ENCODE data around the gene RNF220. TPM values are rescaled to one million over a fixed set of nuclear protein-coding genes. Genes with fewer than 3 reads are reported as not detected.

The RNF220 gene
- total RNA-seq, 1 experiment from 2014 or later, result 128 TPM

DNA sequence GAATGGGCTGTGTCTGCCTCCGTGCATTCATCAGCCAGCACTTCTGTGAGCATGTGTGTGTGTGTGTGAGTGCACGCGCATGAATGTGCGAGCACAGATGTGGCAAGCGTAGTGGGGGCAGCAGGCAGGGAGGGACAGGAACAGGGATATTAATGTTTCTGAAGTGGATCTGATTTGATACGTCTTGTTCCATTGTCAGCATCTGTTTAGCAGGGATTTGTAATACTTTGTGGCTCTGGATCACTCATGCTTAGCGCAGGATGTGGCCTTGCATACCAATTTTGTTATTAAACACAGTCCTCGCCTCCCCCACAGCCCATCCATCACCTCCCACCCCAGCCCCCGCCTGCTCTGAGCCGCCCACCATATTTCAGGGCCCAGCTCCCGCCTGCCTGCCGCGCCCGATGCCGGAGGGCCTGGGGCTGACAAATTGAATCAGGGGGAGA, 216.8 kb downstream of the RNF220 start:
- DNase-seq (ENCODE audit: low spot score) (no peak), ATAC-seq (no peak)
- Mint-ChIP-seq H3K36me3 (no peaks in the 10 kb centered on the region), H3K4me3 (no peak overlapping the region), H3K27ac (no peak overlapping the region), H3K4me1 (peaks cover 23% of the 10 kb centered on the region), H3K27me3 (ENCODE audit: low read depth) (peaks cover 6% of the 10 kb centered on the region), H3K9me3 (no peaks in the 10 kb centered on the region)
- CTCF ChIA-PET, result no interaction called here
- TF ChIP-seq, protein P1, sequence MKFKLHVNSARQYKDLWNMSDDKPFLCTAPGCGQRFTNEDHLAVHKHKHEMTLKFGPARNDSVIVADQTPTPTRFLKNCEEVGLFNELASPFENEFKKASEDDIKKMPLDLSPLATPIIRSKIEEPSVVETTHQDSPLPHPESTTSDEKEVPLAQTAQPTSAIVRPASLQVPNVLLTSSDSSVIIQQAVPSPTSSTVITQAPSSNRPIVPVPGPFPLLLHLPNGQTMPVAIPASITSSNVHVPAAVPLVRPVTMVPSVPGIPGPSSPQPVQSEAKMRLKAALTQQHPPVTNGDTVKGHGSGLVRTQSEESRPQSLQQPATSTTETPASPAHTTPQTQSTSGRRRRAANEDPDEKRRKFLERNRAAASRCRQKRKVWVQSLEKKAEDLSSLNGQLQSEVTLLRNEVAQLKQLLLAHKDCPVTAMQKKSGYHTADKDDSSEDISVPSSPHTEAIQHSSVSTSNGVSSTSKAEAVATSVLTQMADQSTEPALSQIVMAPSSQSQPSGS (CRISPR knock-in tag; IDR thresholded peaks at IDR 0.05; ENCODE audit: borderline replicate concordance, low read depth), result no peak
- TF ChIP-seq, protein P2, sequence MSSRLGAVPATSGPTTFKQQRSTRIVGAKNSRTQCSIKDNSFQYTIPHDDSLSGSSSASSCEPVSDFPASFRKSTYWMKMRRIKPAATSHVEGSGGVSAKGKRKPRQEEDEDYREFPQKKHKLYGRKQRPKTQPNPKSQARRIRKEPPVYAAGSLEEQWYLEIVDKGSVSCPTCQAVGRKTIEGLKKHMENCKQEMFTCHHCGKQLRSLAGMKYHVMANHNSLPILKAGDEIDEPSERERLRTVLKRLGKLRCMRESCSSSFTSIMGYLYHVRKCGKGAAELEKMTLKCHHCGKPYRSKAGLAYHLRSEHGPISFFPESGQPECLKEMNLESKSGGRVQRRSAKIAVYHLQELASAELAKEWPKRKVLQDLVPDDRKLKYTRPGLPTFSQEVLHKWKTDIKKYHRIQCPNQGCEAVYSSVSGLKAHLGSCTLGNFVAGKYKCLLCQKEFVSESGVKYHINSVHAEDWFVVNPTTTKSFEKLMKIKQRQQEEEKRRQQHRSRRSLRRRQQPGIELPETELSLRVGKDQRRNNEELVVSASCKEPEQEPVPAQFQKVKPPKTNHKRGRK (CRISPR knock-in tag; IDR thresholded peaks at IDR 0.05; ENCODE audit: borderline replicate concordance), result no peak
- no peak for TF ChIP-seq CREB1 (CRISPR knock-in tag; IDR thresholded peaks at IDR 0.05)
- TF ChIP-seq, protein P3, sequence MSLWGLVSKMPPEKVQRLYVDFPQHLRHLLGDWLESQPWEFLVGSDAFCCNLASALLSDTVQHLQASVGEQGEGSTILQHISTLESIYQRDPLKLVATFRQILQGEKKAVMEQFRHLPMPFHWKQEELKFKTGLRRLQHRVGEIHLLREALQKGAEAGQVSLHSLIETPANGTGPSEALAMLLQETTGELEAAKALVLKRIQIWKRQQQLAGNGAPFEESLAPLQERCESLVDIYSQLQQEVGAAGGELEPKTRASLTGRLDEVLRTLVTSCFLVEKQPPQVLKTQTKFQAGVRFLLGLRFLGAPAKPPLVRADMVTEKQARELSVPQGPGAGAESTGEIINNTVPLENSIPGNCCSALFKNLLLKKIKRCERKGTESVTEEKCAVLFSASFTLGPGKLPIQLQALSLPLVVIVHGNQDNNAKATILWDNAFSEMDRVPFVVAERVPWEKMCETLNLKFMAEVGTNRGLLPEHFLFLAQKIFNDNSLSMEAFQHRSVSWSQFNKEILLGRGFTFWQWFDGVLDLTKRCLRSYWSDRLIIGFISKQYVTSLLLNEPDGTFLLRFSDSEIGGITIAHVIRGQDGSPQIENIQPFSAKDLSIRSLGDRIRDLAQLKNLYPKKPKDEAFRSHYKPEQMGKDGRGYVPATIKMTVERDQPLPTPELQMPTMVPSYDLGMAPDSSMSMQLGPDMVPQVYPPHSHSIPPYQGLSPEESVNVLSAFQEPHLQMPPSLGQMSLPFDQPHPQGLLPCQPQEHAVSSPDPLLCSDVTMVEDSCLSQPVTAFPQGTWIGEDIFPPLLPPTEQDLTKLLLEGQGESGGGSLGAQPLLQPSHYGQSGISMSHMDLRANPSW (CRISPR knock-in tag; conservative IDR thresholded peaks at IDR 0.05; ENCODE audit: low read depth), result no peak
- no peak for TF ChIP-seq CBFB (CRISPR knock-in tag; IDR thresholded peaks at IDR 0.05; ENCODE audit: low read depth)
- no peak for TF ChIP-seq FOXK1 (CRISPR knock-in tag; IDR thresholded peaks at IDR 0.05)
- no peak for TF ChIP-seq TEAD4 (CRISPR knock-in tag; IDR thresholded peaks at IDR 0.05)
- TF ChIP-seq MYBL2 (CRISPR knock-in tag; IDR thresholded peaks at IDR 0.05), result no peak
- no peak for TF ChIP-seq ELF4 (CRISPR knock-in tag; IDR thresholded peaks at IDR 0.05; ENCODE audit: low read depth)
- no peak for TF ChIP-seq RORB (CRISPR knock-in tag; IDR thresholded peaks at IDR 0.05)
- TF ChIP-seq ZNF396 (CRISPR knock-in tag; IDR thresholded peaks at IDR 0.05; ENCODE audit: borderline replicate concordance), result no peak
- no peak for TF ChIP-seq ESRRA (CRISPR knock-in tag; IDR thresholded peaks at IDR 0.05; ENCODE audit: borderline replicate concordance)
- TF ChIP-seq, protein P4, sequence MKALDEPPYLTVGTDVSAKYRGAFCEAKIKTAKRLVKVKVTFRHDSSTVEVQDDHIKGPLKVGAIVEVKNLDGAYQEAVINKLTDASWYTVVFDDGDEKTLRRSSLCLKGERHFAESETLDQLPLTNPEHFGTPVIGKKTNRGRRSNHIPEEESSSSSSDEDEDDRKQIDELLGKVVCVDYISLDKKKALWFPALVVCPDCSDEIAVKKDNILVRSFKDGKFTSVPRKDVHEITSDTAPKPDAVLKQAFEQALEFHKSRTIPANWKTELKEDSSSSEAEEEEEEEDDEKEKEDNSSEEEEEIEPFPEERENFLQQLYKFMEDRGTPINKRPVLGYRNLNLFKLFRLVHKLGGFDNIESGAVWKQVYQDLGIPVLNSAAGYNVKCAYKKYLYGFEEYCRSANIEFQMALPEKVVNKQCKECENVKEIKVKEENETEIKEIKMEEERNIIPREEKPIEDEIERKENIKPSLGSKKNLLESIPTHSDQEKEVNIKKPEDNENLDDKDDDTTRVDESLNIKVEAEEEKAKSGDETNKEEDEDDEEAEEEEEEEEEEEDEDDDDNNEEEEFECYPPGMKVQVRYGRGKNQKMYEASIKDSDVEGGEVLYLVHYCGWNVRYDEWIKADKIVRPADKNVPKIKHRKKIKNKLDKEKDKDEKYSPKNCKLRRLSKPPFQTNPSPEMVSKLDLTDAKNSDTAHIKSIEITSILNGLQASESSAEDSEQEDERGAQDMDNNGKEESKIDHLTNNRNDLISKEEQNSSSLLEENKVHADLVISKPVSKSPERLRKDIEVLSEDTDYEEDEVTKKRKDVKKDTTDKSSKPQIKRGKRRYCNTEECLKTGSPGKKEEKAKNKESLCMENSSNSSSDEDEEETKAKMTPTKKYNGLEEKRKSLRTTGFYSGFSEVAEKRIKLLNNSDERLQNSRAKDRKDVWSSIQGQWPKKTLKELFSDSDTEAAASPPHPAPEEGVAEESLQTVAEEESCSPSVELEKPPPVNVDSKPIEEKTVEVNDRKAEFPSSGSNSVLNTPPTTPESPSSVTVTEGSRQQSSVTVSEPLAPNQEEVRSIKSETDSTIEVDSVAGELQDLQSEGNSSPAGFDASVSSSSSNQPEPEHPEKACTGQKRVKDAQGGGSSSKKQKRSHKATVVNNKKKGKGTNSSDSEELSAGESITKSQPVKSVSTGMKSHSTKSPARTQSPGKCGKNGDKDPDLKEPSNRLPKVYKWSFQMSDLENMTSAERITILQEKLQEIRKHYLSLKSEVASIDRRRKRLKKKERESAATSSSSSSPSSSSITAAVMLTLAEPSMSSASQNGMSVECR (CRISPR knock-in tag; IDR thresholded peaks at IDR 0.05; ENCODE audit: borderline replicate concordance), result no peak
- no peak for TF ChIP-seq ZNF671 (CRISPR knock-in tag; IDR thresholded peaks at IDR 0.05)
- no peak for TF ChIP-seq TCF7 (CRISPR knock-in tag; IDR thresholded peaks at IDR 0.05; ENCODE audit: low read depth)
- TF ChIP-seq NFE2L1 (CRISPR knock-in tag; IDR thresholded peaks at IDR 0.05), result no peak
- TF ChIP-seq JUN (CRISPR knock-in tag; IDR thresholded peaks at IDR 0.05), result no peak
- no peak for TF ChIP-seq ZNF232 (CRISPR knock-in tag; IDR thresholded peaks at IDR 0.05)
- TF ChIP-seq, protein P5, sequence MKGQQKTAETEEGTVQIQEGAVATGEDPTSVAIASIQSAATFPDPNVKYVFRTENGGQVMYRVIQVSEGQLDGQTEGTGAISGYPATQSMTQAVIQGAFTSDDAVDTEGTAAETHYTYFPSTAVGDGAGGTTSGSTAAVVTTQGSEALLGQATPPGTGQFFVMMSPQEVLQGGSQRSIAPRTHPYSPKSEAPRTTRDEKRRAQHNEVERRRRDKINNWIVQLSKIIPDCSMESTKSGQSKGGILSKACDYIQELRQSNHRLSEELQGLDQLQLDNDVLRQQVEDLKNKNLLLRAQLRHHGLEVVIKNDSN (CRISPR knock-in tag; IDR thresholded peaks at IDR 0.05), result no peak
- TF ChIP-seq NR1H2 (CRISPR knock-in tag; IDR thresholded peaks at IDR 0.05), result no peak
- POLR2A ChIA-PET, result no interaction called here

Data from WTC11 (cell line).